HepG2 (cell line): ENCODE results near the gene ANKZF1. TPM values are rescaled to one million over a fixed set of nuclear protein-coding genes. Genes with fewer than 3 reads are reported as not detected.

ENCODE experiments used
- AGO2 ChIP-seq: fragments of 200-400 bp; formaldehyde crosslinking; optimal IDR thresholded peaks from 2 replicates; pipeline ENCODE3; 2017; ENCODE audit warnings: mild to moderate bottlenecking, low read depth, low read length, moderate library complexity
- ARHGAP35 ChIP-seq: sonication (generic); formaldehyde crosslinking; IDR thresholded peaks from 2 replicates; pipeline ENCODE4 v1.9.0; 2022; ENCODE audit warnings: mild to moderate bottlenecking, inconsistent platforms, moderate library complexity, missing genetic modification reagents, borderline replicate concordance
- ASH2L ChIP-seq: fragments of 300-600, 200-600 bp; sonication (generic); IDR thresholded peaks from 2 replicates; pipeline ENCODE4 v1.7.0; 2017; ENCODE audit warnings: low read depth, mild to moderate bottlenecking, moderate library complexity, mixed read lengths, low read length; ENCODE audit not compliant: insufficient read length
- CCDC6 ChIP-seq: sonication (generic); formaldehyde crosslinking; IDR thresholded peaks from 2 replicates; pipeline ENCODE4 v1.8.1; 2022; ENCODE audit warnings: mild to moderate bottlenecking, missing genetic modification reagents, moderate library complexity
- CREM ChIP-seq, 2 experiments: sonication (generic) in 1 of 2; formaldehyde crosslinking in 1 of 2; IDR thresholded peaks; 2 replicates each; pipeline versions ENCODE4 v1.4.0 to v1.6.1; 2016 to 2020; ENCODE audit warnings: antibody characterized with exemption in 1 of 2, mild to moderate bottlenecking in 1 of 2, missing genetic modification reagents in 1 of 2
- KDM6A ChIP-seq: IDR thresholded peaks from 2 replicates; pipeline ENCODE4 v1.6.1; 2016; ENCODE audit warnings: low read depth
- MAFK ChIP-seq, 2 experiments: IDR thresholded peaks in 1 of 2; conservative IDR thresholded peaks in 1 of 2; 2 replicates each; pipeline ENCODE4 v1.6.1; 2011; ENCODE audit warnings: improper control_type of control experiment in 2 of 2, low read length in 2 of 2
- MTA1 ChIP-seq: sonication (generic); formaldehyde crosslinking; IDR thresholded peaks from 2 replicates; pipeline ENCODE4 v1.4.0; 2020; ENCODE audit warnings: missing genetic modification reagents, mild to moderate bottlenecking, borderline replicate concordance
- SOX5 ChIP-seq: IDR thresholded peaks from 2 replicates; pipeline ENCODE4 v1.6.1; 2016; ENCODE audit warnings: borderline replicate concordance
- ZNF17 ChIP-seq: sonication (generic); formaldehyde crosslinking; IDR thresholded peaks from 2 replicates; pipeline ENCODE4 v1.5.0; 2020; ENCODE audit warnings: mild to moderate bottlenecking, missing genetic modification reagents
- ZNF232 ChIP-seq: sonication (generic); formaldehyde crosslinking; IDR thresholded peaks from 2 replicates; pipeline ENCODE4 v1.4.0; 2020; ENCODE audit warnings: missing genetic modification reagents, borderline replicate concordance
- ZNF768 ChIP-seq: sonication (generic); formaldehyde crosslinking; IDR thresholded peaks from 2 replicates; pipeline ENCODE4 v1.4.0; 2020; ENCODE audit warnings: missing genetic modification reagents
- ZNF879 ChIP-seq: sonication (generic); formaldehyde crosslinking; IDR thresholded peaks from 2 replicates; pipeline ENCODE4 v1.8.1; 2023; ENCODE audit warnings: missing genetic modification reagents
- ZNF883 ChIP-seq: sonication (generic); formaldehyde crosslinking; IDR thresholded peaks from 2 replicates; pipeline ENCODE4 v1.5.1; 2020; ENCODE audit warnings: mild to moderate bottlenecking, missing genetic modification reagents; ENCODE audit errors: not compliant biosample characterization
- polyA plus RNA-seq, 8 experiments: library from polyadenylated mRNA; depleted of rRNA in 3 of 8; stranded (reverse) in 7 of 8; unstranded in 1 of 8; fragments of >200 nt; fragmentation: Illumina TruSeq in 4 of 8; extraction: Trizol in 4 of 8; gene quantifications; 2 replicates each; pipeline versions ENCODE4 v1.2.1 to v1.2.3, GENCODE V29; 2011 to 2016; ENCODE audit warnings: low read depth in 4 of 8, missing spikeins in 1 of 8, mixed read lengths in 1 of 8; ENCODE audit not compliant: insufficient read depth in 1 of 8
- total RNA-seq, 5 experiments: library from RNA; depleted of rRNA; stranded (reverse); fragments of >200 nt; fragmentation: Illumina TruSeq; extraction: Trizol; gene quantifications; 2 replicates each; pipeline ENCODE4 v1.2.3, GENCODE V29; 2016; ENCODE audit warnings: low read depth in 1 of 5
- TF ChIP-seq, protein P1 (sequence below): sonication (generic); formaldehyde crosslinking; IDR thresholded peaks from 2 replicates; pipeline ENCODE4 v1.9.0; 2021; ENCODE audit warnings: missing genetic modification reagents, borderline replicate concordance
- TF ChIP-seq, protein P2 (sequence below): sonication (generic); formaldehyde crosslinking; conservative IDR thresholded peaks from 2 replicates; pipeline ENCODE4 v1.8.0; 2022; ENCODE audit warnings: mild to moderate bottlenecking, moderate library complexity, missing genetic modification reagents
- TF ChIP-seq, protein P3 (sequence below): sonication (generic); formaldehyde crosslinking; IDR thresholded peaks from 2 replicates; pipeline ENCODE4 v1.9.0; 2021; ENCODE audit warnings: missing genetic modification reagents, borderline replicate concordance
- TF ChIP-seq, protein P4 (sequence below): sonication (generic); formaldehyde crosslinking; IDR thresholded peaks from 2 replicates; pipeline ENCODE4 v1.8.0; 2022; ENCODE audit warnings: low read depth, missing genetic modification reagents

The ANKZF1 gene
- total and polyA plus RNA-seq, 2 of the 13 experiments (the other 11 are each of a cell fraction or from before 2014, with no cell fraction given): 25.3 to 128 TPM

DNA sequence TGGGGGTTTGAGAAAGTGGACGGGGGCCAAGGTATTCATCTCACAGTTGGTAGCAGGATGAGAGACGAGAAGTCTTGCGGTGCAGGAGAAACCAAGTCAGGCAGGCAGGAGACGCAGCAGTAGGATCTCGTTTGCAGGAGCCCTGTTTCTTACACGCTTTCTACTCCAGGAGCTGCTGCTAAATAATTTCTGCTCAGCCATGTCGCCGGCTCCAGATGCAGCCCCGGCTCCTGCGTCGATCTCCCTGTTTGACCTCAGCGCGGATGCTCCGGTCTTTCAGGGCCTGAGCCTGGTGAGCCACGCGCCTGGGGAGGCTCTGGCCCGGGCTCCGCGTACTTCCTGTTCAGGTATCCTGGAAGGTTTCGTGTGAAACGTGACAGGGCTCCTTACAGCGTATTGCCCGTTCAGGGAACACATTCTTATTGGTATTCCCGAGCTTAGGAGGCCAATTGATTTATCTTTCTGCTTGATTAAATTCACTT lies 494 bp downstream of the ANKZF1 start (continued):
- TF ChIP-seq ZNF232 (0 out of 2 replicates have a peak, but pooled peaks have one; percentile 56), CREM (IDR thresholded peaks at IDR 0.05) (no peak), CREM (CRISPR knock-in tag; IDR thresholded peaks at IDR 0.05) (no peak), AGO2 (no peak), CCDC6 (CRISPR knock-in tag) (peak; percentile 59), MAFK (conservative IDR thresholded peaks at IDR 0.05 in 1 of 2, IDR thresholded peaks at IDR 0.05 in 1 of 2; ENCODE audit: low read length in 2 of 2) (no peak), ASH2L (no peak), KDM6A (CRISPR knock-in tag) (no peak), ZNF17 (CRISPR knock-in tag) (0 out of 2 replicates have a peak, but pooled peaks have one; percentile 5), ZNF768 (CRISPR knock-in tag) (no peak), ARHGAP35 (CRISPR knock-in tag) (no peak; the same call in 1 of the 2 replicates), MTA1 (CRISPR knock-in tag) (peak; percentile 43; the same call in 1 of the 2 replicates), SOX5 (CRISPR knock-in tag) (no peak), ZNF883 (CRISPR knock-in tag) (no peak), ZNF879 (CRISPR knock-in tag) (peak; percentile 21; the same call in 1 of the 2 replicates)
- TF ChIP-seq, protein P1, sequence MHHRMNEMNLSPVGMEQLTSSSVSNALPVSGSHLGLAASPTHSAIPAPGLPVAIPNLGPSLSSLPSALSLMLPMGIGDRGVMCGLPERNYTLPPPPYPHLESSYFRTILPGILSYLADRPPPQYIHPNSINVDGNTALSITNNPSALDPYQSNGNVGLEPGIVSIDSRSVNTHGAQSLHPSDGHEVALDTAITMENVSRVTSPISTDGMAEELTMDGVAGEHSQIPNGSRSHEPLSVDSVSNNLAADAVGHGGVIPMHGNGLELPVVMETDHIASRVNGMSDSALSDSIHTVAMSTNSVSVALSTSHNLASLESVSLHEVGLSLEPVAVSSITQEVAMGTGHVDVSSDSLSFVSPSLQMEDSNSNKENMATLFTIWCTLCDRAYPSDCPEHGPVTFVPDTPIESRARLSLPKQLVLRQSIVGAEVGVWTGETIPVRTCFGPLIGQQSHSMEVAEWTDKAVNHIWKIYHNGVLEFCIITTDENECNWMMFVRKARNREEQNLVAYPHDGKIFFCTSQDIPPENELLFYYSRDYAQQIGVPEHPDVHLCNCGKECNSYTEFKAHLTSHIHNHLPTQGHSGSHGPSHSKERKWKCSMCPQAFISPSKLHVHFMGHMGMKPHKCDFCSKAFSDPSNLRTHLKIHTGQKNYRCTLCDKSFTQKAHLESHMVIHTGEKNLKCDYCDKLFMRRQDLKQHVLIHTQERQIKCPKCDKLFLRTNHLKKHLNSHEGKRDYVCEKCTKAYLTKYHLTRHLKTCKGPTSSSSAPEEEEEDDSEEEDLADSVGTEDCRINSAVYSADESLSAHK (CRISPR knock-in tag): no peak; the same call in 1 of the 2 replicates
- TF ChIP-seq, protein P2, sequence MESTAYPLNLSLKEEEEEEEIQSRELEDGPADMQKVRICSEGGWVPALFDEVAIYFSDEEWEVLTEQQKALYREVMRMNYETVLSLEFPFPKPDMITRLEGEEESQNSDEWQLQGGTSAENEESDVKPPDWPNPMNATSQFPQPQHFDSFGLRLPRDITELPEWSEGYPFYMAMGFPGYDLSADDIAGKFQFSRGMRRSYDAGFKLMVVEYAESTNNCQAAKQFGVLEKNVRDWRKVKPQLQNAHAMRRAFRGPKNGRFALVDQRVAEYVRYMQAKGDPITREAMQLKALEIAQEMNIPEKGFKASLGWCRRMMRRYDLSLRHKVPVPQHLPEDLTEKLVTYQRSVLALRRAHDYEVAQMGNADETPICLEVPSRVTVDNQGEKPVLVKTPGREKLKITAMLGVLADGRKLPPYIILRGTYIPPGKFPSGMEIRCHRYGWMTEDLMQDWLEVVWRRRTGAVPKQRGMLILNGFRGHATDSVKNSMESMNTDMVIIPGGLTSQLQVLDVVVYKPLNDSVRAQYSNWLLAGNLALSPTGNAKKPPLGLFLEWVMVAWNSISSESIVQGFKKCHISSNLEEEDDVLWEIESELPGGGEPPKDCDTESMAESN (CRISPR knock-in tag): 0 out of 2 replicates have a peak, but pooled peaks have one; percentile 37
- TF ChIP-seq, protein P3, sequence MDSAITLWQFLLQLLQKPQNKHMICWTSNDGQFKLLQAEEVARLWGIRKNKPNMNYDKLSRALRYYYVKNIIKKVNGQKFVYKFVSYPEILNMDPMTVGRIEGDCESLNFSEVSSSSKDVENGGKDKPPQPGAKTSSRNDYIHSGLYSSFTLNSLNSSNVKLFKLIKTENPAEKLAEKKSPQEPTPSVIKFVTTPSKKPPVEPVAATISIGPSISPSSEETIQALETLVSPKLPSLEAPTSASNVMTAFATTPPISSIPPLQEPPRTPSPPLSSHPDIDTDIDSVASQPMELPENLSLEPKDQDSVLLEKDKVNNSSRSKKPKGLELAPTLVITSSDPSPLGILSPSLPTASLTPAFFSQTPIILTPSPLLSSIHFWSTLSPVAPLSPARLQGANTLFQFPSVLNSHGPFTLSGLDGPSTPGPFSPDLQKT: no peak
- TF ChIP-seq, protein P4, sequence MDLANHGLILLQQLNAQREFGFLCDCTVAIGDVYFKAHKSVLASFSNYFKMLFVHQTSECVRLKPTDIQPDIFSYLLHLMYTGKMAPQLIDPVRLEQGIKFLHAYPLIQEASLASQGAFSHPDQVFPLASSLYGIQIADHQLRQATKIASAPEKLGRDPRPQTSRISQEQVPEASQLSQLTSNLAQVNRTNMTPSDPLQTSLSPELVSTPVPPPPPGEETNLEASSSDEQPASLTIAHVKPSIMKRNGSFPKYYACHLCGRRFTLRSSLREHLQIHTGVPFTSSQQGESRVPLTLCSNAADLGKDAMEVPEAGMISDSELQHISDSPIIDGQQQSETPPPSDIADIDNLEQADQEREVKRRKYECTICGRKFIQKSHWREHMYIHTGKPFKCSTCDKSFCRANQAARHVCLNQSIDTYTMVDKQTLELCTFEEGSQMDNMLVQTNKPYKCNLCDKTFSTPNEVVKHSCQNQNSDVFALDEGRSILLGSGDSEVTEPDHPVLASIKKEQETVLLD: no peak
